HEK293 (cell line): ENCODE results near the gene CD2AP.

ENCODE experiments used
- CTCF ChIA-PET: fragments of 350-600 bp; formaldehyde crosslinking; extraction: SDS; loops from one replicate; lab custom pipeline; 2021; ENCODE audit warnings: antibody characterized with exemption; lab: Yijun Ruan, JAX
- POLR2A ChIA-PET: fragments of 300-600 bp; formaldehyde crosslinking; extraction: SDS; loops from one replicate; lab custom pipeline; 2020; ENCODE audit warnings: antibody characterized with exemption, inconsistent platforms; lab: Yijun Ruan, JAX
- H3K27ac ChIP-seq: fragments of 200-500 bp; sonication (Bioruptor generic); 2 replicates; pipeline ENCODE4 v1.5.1; 2014; ENCODE audit warnings: low read depth, low read length, control low read depth, inconsistent platforms; ENCODE audit errors: extremely low read depth
- H3K36me3 ChIP-seq, 2 experiments: fragments of 200-500 bp in 1 of 2; sonication (Bioruptor generic) in 1 of 2; 1 replicate in 1 of 2; 2 replicates in 1 of 2; pipeline ENCODE4 v1.5.1; 2014 to 2017; ENCODE audit warnings: inconsistent platforms in 2 of 2, low read length in 2 of 2; ENCODE audit not compliant: control insufficient read depth in 2 of 2, insufficient read depth in 1 of 2
- H3K4me1 ChIP-seq: fragments of 200-500 bp; sonication (Bioruptor generic); 2 replicates; pipeline ENCODE4 v1.5.1; 2014; ENCODE audit warnings: mild to moderate bottlenecking, low read length, inconsistent platforms; ENCODE audit not compliant: control insufficient read depth, insufficient read depth
- H3K4me3 ChIP-seq: 2 replicates; pipeline ENCODE4 v1.5.1; 2011; ENCODE audit warnings: low read depth, mild to moderate bottlenecking, control low read depth, low read length, moderate library complexity
- H3K9me3 ChIP-seq: fragments of 200-500 bp; sonication (Bioruptor generic); 2 replicates; pipeline ENCODE4 v1.5.1; 2014; ENCODE audit warnings: low read depth, low read length, inconsistent platforms; ENCODE audit not compliant: control insufficient read depth, insufficient read depth
- CTCF ChIP-seq: fragments of 450-650 bp; formaldehyde crosslinking; IDR thresholded peaks from 2 replicates; pipeline ENCODE4 v1.5.1; 2016; ENCODE audit warnings: missing biosample characterization, missing genetic modification characterization
- GLIS1 ChIP-seq: fragments of 450-650 bp; formaldehyde crosslinking; IDR thresholded peaks from 2 replicates; pipeline ENCODE4 v1.5.1; 2016; ENCODE audit warnings: missing biosample characterization, missing genetic modification characterization
- HOXA7 ChIP-seq: sonication (generic); formaldehyde crosslinking; IDR thresholded peaks from 2 replicates; pipeline ENCODE4 v1.8.1; 2022; ENCODE audit warnings: missing genetic modification reagents, borderline replicate concordance
- KLF10 ChIP-seq: fragments of 450-650 bp; IDR thresholded peaks from 2 replicates; pipeline ENCODE4 v1.5.1; 2018; ENCODE audit warnings: missing biosample characterization, mild to moderate bottlenecking, missing genetic modification characterization
- SP2 ChIP-seq: fragments of 450-650 bp; formaldehyde crosslinking; IDR thresholded peaks from 2 replicates; pipeline ENCODE4 v1.5.1; 2016; ENCODE audit warnings: missing biosample characterization, missing genetic modification characterization
- YY2 ChIP-seq: fragments of 450-650 bp; formaldehyde crosslinking; IDR thresholded peaks from 2 replicates; pipeline ENCODE4 v1.5.1; 2016; ENCODE audit warnings: missing biosample characterization, missing genetic modification characterization
- ZBTB26 ChIP-seq: fragments of 450-650 bp; formaldehyde crosslinking; optimal IDR thresholded peaks from 2 replicates; pipeline ENCODE3; 2016; ENCODE audit warnings: missing biosample characterization, mild to moderate bottlenecking, missing genetic modification characterization
- ZEB2 ChIP-seq: fragments of 450-650 bp; formaldehyde crosslinking; IDR thresholded peaks from 2 replicates; pipeline ENCODE4 v1.5.1; 2016; ENCODE audit warnings: missing biosample characterization, missing genetic modification characterization
- ZIC2 ChIP-seq: fragments of 450-650 bp; formaldehyde crosslinking; IDR thresholded peaks from 2 replicates; pipeline ENCODE4 v1.5.1; 2016; ENCODE audit warnings: missing biosample characterization, missing genetic modification characterization
- ZNF211 ChIP-seq: fragments of 450-650 bp; formaldehyde crosslinking; IDR thresholded peaks from 2 replicates; pipeline ENCODE4 v1.5.1; 2016; ENCODE audit warnings: low read depth, missing biosample characterization, missing genetic modification characterization
- ZNF274 ChIP-seq, 2 experiments: fragments of 200-500 bp in 1 of 2; fragments of 450-650 bp in 1 of 2; sonication (Bioruptor generic) in 1 of 2; formaldehyde crosslinking in 1 of 2; IDR thresholded peaks; 2 replicates each; pipeline versions ENCODE4 v1.5.1 to v1.6.1; 2014 to 2016; ENCODE audit warnings: borderline replicate concordance in 1 of 2, inconsistent platforms in 1 of 2, low read length in 1 of 2, missing biosample characterization in 1 of 2, missing genetic modification characterization in 1 of 2
- ZNF394 ChIP-seq: fragments of 450-650 bp; formaldehyde crosslinking; IDR thresholded peaks from 2 replicates; pipeline ENCODE4 v1.5.1; 2016; ENCODE audit warnings: missing biosample characterization, missing genetic modification characterization, mild to moderate bottlenecking, moderate library complexity, borderline replicate concordance
- ZNF416 ChIP-seq: fragments of 450-650 bp; formaldehyde crosslinking; IDR thresholded peaks from 2 replicates; pipeline ENCODE4 v1.5.1; 2016; ENCODE audit warnings: missing biosample characterization, missing genetic modification characterization
- ZNF544 ChIP-seq: fragments of 450-650 bp; formaldehyde crosslinking; IDR thresholded peaks from 2 replicates; pipeline ENCODE4 v1.5.0; 2017; ENCODE audit warnings: missing biosample characterization, missing genetic modification characterization
- ZNF558 ChIP-seq: fragments of 450-650 bp; formaldehyde crosslinking; IDR thresholded peaks from 2 replicates; pipeline ENCODE4 v1.5.1; 2016; ENCODE audit warnings: missing biosample characterization, missing genetic modification characterization
- ZNF585B ChIP-seq: fragments of 450-650 bp; formaldehyde crosslinking; IDR thresholded peaks from 2 replicates; pipeline ENCODE4 v1.5.1; 2016; ENCODE audit warnings: missing biosample characterization, missing genetic modification characterization
- ZNF629 ChIP-seq: fragments of 450-650 bp; formaldehyde crosslinking; IDR thresholded peaks from 2 replicates; pipeline ENCODE4 v1.5.1; 2017; ENCODE audit warnings: missing biosample characterization, missing genetic modification characterization
- ZNF639 ChIP-seq: fragments of 450-650 bp; formaldehyde crosslinking; IDR thresholded peaks from 2 replicates; pipeline ENCODE4 v1.5.1; 2016; ENCODE audit warnings: missing biosample characterization, missing genetic modification characterization
- ZNF654 ChIP-seq: fragments of 450-650 bp; formaldehyde crosslinking; IDR thresholded peaks from 2 replicates; pipeline ENCODE4 v1.5.1; 2016; ENCODE audit warnings: low read depth, missing biosample characterization, missing genetic modification characterization
- ZNF701 ChIP-seq: fragments of 450-650 bp; formaldehyde crosslinking; IDR thresholded peaks from 2 replicates; pipeline ENCODE4 v1.5.1; 2016; ENCODE audit warnings: missing biosample characterization, missing genetic modification characterization
- ZNF830 ChIP-seq: fragments of 450-650 bp; IDR thresholded peaks from 2 replicates; pipeline ENCODE4 v1.5.0; 2018; ENCODE audit warnings: missing biosample characterization, missing genetic modification characterization, low read depth, mild to moderate bottlenecking, moderate library complexity
- ZNF843 ChIP-seq: fragments of 450-650 bp; formaldehyde crosslinking; IDR thresholded peaks from 2 replicates; pipeline ENCODE4 v1.5.1; 2016; ENCODE audit warnings: missing biosample characterization, missing genetic modification characterization
- ZSCAN30 ChIP-seq: fragments of 450-650 bp; IDR thresholded peaks from 2 replicates; pipeline ENCODE4 v1.5.1; 2018; ENCODE audit warnings: missing biosample characterization, mild to moderate bottlenecking, missing genetic modification characterization, moderate library complexity

CD2AP gene

GRCh38 chr6:47631269-47631772 lies 153.7 kb downstream of the CD2AP start (continued):
- TF ChIP-seq ZNF558 (tag by site-specific recombination) (no peak), ZEB2 (0 out of 2 replicates have a peak, but pooled peaks have one; percentile 52), ZSCAN30 (0 out of 2 replicates have a peak, but pooled peaks have one; percentile 9), ZNF274 (IDR thresholded peaks at IDR 0.05; ENCODE audit: low read length) (no peak), ZNF274 (tag by site-specific recombination; IDR thresholded peaks at IDR 0.05; ENCODE audit: borderline replicate concordance) (no peak), ZNF843 (tag by site-specific recombination) (no peak), ZNF629 (tag by site-specific recombination) (peak; percentile 29; the same call in 1 of the 2 replicates), ZNF585B (tag by site-specific recombination) (no peak), ZBTB26 (tag by site-specific recombination) (no peak), HOXA7 (CRISPR knock-in tag) (no peak), ZIC2 (no peak), ZNF394 (tag by site-specific recombination) (no peak), ZNF654 (peak; percentile 98), CTCF (tag by site-specific recombination) (peak; percentile 75; the same call in 1 of the 2 replicates)

GRCh38 chr6:47631797-47632196 lies 154.2 kb downstream of the CD2AP start:
- no peaks in the 10 kb centered on the region for H3K9me3 ChIP-seq
- no peak for TF ChIP-seq ZNF544
- TF ChIP-seq ZNF830 (tag by site-specific recombination), result no peak
- TF ChIP-seq GLIS1 (tag by site-specific recombination), result no peak
- TF ChIP-seq ZNF639 (tag by site-specific recombination), result no peak
- TF ChIP-seq ZNF701, result no peak
- no peak for TF ChIP-seq SP2 (tag by site-specific recombination)
- TF ChIP-seq KLF10 (tag by site-specific recombination), result no peak
- no peak for TF ChIP-seq ZNF416 (tag by site-specific recombination)
- no peak for TF ChIP-seq YY2
- TF ChIP-seq ZNF211, result no peak
- TF ChIP-seq, all 188 proteins: peak for 0
- no peak overlapping the region for H3K4me3 ChIP-seq
- CTCF ChIA-PET, result interaction anchor here (0.5 to 6.3 kb wide), 45 partner anchors 9 to 1325 kb away, joined by 3 to 122 read pairs (median 4); partner anchors contain the start of gene OPN5
- POLR2A ChIA-PET, result interaction anchor here (1.5 to 2.1 kb wide), 2 partner anchors 102 to 154 kb away, joined by 6 to 12 read pairs; partner anchors contain the start of gene CD2AP
- no peaks in the 10 kb centered on the region for H3K36me3 ChIP-seq
- H3K27ac ChIP-seq, result no peak overlapping the region
- H3K4me1 ChIP-seq, result peaks cover 23% of the 10 kb centered on the region
